M059J (cell line): ENCODE data around the gene UQCRHL. TPM values are rescaled to one million over a fixed set of nuclear protein-coding genes. Genes with fewer than 3 reads are reported as not detected.

ENCODE experiments used
- DNase-seq: peaks from one replicate; pipeline ENCODE4 v3.0.0-alpha.2; 2012; ENCODE audit warnings: low read depth
- total RNA-seq: library from RNA; depleted of rRNA; stranded (reverse); fragments of >200 nt; shearing (Covaris generic); gene quantifications from 2 replicates; pipeline ENCODE4 v1.2.3, GENCODE V29; 2014

Gene UQCRHL
- total RNA-seq, 1 experiment from 2014 or later: 1.4 TPM

GRCh38 chr1:15799004-15799867, 8.2 kb downstream of the UQCRHL start:
- DNase-seq: peak; percentile 99

DNA sequence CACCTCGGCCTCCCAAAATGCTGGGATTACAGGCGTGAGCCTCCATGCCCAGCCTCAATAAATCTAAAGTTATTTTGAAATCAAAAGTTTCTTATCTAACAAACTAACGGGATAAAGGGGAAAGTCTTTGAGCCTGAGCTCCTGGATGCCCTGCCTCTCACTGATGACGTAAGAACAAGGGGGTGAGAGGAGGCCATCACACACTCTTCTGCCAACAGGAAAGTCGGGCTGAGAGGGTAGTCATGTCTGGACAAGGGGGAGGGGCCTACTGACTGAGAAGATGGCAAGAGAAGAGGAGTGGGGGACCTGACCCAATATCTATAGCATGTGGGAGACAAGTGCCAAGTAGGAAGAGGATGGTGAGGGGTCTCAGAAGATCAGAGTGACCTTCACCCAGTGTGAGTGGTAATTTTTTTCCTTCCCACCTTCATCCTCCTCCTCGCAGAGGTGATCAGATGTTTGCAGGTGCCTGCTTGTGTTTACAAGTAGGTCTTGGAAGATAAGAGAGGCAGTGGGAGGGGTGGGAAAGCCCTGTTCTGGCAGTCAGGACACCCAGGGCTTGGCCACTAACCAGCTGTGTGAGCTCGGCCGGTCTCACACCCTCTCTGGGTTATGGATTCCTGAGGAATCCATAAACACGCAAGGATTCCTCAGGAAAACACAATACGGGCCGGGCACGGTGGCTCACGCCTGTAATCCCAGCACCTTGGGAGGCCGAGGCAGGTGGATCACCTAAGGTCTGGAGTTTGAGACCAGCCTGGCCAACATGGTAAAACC, 9.6 kb downstream of the UQCRHL start:
- DNase-seq: peak; percentile 75

GRCh38 chr1:15796086-15796462, 11.4 kb downstream of the UQCRHL start:
- DNase-seq: no peak

- DNase-seq: peak; percentile 87
Measured at GRCh38 chr1:15788624-15789301, 18.7 kb downstream of the UQCRHL start.

- peak; percentile 74 for DNase-seq
Measured at GRCh38 chr1:15786581-15786980, 20.9 kb downstream of the UQCRHL start.

GRCh38 chr1:15785683-15786082, 21.8 kb downstream of the UQCRHL start:
- DNase-seq: no peak

GRCh38 chr1:15777909-15778707, 29.3 kb downstream of the UQCRHL start:
- DNase-seq: no peak

DNA sequence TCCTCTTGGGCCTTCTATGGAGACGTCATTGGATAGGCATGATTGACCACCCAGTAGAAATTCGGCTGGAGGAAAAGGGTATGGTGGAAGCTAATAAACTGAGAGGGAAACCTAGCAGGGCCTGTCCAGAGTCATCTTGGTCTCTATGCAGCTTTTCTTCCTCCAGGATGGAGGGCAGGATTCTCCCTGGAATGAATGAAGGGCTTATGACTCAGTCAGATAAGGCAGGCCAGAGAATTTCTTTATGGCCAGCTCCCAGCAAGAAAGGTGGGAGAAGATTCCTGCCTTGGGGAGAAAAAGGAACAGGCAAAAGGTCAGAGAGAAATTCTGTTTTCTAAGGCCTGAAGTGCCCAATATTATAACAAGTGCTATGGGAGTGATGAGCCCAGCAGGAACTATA, 31.7 kb downstream of the UQCRHL start:
- no peak for DNase-seq

DNA sequence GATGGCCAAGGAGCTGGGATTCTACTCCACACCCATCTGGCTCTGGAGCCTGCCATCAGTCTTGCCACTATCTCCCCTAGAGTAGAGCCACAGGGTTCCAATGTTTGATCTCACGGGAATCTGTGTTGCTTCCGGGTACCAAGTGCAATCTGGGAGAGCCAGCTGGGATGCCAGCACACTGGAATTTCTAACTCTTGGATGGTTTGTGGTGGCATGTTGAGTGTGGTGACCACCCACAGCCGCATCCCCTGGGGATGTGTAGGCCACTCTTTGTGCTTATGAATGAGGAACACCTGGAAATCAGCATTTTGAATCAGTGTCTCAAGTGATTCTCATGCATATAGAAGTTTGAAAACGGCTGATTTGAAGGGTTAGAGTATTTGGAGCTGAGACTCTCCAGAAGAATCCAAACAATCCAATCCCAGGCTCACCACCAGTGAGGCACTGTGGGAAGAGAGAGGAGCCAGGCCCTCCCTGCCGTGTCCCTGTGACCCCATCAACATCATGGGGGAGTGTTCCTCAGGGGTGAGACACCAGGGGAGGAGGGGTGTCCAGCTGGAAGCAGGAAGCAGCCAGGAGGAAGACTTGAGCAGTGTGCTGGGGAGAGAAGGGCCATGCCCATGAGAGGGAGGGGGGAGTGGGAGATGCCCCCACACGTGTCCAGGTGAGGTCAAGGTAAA, 35.5 kb downstream of the UQCRHL start:
- no peak for DNase-seq

DNA sequence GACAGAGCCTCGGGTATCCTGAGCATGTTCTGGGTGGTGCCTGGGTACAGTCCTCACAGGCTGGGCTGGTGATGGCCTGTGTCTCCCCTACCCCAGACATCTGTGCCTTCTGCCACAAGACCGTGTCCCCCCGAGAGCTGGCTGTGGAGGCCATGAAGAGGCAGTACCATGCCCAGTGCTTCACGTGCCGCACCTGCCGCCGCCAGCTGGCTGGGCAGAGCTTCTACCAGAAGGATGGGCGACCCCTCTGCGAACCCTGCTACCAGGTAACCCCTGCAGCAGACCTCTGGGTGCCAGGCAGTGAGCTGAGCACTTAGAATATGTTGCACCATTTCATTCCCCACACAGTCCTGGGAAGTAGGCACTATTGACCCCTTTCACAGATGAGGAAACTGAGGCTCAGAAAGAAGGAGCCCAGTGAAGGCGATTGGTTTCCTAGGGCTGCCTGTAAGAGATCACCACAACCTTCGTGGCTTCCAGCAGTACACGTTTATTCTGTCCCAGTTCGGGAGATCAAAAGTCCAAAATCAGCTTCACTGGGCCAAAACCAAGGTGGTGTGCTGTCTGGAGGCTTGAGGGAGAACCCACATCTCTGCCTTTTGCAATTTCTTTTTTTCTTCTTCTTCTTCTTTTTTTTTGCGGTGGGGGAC, 37.0 kb downstream of the UQCRHL start:
- no peak for DNase-seq

- DNase-seq: no peak
Measured at GRCh38 chr1:15768388-15768787, 39.1 kb downstream of the UQCRHL start.

DNA sequence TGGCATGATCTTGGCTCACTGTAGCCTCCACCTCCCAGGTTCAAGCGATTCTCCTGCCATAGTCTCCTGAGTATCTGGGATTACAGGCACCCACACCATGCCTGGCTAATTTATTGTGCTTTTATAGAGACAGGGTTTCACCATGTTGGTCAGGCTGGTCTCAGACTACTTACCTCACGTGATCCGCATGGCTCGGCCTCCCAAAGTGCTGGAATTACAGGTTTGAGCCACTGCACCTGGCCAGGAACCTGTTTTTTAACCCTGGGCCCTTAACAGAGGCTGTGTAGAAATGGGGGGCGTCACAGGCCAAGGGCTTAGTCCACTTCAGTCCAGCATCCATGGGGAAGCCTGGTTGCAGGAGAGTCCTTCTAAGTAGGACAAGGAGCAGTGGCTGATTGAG, 39.5 kb downstream of the UQCRHL start:
- no peak for DNase-seq

GRCh38 chr1:15765495-15766194, 41.8 kb downstream of the UQCRHL start:
- peak; percentile 96 for DNase-seq

- DNase-seq: no peak
Measured at GRCh38 chr1:15764890-15765289, 42.6 kb downstream of the UQCRHL start.

- DNase-seq: peak; percentile 45
Measured at GRCh38 chr1:15764269-15764764, 43.1 kb downstream of the UQCRHL start.

DNA sequence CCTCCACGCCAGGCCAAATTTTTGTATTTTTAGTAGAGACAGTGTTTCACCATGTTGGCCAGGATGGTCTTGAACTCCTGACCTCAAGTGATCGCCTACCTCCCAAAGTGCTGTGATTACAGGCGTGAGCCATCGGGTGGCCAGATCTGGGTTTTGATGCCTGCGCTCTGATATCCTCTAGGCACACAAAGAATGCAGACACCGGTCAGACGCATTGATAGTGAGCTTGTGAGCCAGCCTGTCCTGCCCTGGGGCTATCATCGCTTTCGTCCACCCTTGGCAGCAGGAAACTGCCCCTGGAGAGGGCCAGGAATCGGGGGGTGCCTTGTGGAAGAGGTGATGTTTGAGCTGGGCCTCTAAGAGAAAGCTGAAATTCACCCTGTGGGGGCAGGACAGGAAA, 44.9 kb downstream of the UQCRHL start:
- DNase-seq: peak; percentile 84

- DNase-seq: no peak
Measured at GRCh38 chr1:15761366-15762128, 45.9 kb downstream of the UQCRHL start.

GRCh38 chr1:15760520-15761211, 46.8 kb downstream of the UQCRHL start:
- peak; percentile 96 for DNase-seq
